NCI-H2171 treated with DMSO at 0.1 percent for 48 hours (cell line): ENCODE results near the gene SLC12A4.

ENCODE experiments used
- DNase-seq: peaks from one replicate; lab custom pipeline; 2025; lab: John Stamatoyannopoulos, UW

The SLC12A4 gene

DNA sequence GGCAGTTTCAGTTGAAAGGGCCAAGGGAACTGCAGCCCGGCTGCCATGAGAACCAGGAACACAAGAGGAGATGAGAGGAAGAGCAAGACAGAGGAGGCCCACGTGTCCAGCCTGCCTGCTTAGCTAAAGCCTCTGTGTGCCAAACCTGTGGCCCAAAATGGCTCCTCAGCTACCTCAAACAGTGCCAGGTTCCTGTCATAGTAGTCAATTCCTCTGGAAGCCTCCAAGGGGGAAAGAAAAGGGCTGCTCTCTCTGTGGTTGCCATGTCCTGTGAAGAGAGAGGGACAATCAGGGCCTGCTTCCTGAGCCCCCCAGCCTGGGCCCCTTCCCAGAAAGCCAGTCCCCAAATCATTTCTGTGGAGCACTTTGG lies 5.2 kb downstream of the SLC12A4 start:
- no peak for DNase-seq

DNA sequence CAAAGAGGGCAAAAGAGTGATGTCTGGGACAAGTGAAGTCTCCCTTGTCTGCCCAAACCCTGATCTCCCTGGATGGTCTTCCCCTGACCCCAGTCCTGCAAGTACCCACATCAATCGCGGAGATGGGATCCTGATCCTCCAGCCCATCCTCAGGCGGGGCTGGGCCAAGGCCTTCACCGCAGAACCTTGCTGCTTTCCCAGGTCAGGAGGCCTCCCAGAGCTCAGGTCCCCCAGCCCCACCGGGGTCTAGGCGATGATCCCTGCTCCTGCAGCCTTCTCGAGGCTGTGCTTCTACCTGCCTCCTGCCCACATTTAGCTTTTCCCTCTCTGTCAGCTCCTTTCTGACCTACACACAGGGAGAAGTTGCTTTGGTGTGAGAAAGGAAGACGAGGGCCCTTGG lies 6.3 kb downstream of the SLC12A4 start:
- no peak for DNase-seq

DNA sequence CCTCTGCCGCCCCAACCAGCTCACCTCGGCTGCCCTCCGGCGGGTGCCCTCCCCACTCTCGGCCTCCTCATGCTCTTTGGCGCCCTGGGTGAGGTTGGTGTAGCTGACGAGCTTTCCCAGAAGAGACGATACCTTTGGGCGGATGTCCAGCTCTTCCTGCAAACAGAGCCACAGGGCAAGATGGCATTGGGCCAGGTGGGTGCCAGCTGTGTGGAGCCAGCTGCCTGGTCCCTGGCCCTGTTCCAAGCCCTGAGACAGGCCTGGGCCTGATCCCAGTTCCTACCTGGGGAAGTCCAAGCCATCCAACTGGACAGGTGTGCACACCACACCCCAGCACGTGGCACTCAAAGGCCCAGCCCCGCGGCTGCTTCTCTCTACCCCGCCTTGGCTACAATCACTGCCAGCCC lies 6.9 kb downstream of the SLC12A4 start:
- DNase-seq = peak; percentile 74

DNA sequence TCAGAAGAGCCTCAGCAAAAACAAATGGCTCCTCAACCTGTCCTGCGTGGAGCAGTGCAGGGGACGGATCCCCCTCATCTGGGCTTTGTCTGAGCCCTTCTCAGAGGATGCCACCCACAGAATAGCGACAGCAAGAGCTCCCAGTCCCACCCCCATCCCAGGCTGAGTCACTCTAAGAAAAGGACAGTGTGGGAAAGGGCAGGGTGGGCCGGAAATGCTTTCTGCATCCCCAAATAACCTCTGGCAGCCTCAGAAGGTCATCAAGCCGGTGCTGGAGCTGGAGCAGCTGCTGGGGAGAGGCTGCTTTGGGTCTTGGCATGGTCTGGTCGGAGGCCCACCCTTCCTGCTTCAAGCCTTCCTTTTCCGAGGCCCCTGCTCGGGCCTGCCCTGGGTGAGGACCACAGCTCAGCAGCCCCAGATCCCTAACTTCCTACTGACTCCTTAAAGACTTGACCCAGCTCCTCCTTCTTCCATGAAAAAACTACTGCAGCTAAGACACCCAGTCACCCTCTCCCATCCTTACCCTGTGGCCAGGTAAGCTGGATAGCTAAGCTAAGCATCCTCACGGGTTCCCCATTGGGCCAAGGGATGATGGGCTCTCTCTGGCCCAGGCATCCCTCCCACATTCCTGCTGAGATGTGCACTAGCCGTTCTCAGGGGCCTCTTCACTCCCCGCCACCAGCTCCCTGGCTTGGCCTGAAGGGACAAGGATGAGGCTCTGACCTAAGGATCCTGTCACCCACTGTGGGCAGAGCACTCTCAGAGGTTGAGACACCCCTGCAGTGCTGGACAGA lies 8.7 kb downstream of the SLC12A4 start:
- DNase-seq = no peak

DNA sequence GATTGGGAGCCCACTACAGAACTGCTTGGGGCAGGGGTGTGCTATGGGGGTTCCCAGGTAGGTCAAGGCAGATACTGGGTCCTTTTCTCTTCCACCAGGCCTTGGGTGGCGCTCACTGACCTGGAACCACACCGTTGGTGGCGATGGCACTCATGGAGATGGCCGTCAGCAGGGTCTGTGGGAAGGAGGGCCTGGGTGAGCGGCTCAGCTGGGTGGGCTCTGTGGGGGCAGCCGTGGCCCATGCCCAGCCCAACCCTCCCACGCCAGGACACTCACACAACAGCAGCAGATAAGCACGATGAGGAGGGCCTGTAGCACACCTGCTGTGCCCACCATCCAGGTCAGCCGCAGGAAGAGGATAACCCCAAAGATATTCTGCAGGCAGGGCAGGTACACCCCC lies 10.8 kb downstream of the SLC12A4 start:
- no peak for DNase-seq

DNA sequence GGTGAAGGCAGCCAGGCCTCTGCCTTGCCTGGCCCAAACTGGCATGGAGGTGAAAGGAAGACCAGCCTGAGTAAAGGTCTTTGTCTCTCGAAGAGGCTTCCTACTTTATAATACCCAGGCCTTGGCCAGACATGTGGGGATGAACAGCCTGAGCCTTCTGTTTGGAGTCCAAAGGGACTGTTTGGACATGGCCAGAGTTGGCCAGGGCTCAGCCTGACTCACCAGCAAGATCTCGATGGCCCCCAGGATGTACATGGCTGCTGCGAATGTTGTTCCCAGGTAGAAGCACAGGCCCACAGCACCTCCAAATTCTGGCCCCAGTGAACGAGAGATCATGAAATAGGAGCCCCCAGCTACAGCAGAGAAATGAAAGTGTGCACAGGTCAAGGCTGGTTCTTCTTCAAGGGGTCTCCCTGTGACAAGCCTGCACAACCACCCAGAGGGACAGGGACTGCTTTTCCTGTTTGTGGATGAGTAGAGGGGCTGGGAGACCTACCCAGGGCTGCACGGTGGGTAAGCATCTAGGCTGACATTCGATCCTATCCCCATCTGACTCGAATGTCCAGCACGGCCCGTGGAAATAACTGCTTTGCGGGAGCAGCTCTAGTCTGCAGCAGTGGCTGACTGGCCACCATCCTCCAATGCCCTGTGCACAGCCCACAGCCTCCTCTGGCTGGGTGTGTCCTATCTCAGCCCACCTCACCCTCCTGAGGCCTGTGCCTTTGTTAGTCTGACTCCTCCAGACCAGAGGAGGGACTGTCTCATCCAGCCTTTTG lies 13.8 kb downstream of the SLC12A4 start:
- no peak for DNase-seq

DNA sequence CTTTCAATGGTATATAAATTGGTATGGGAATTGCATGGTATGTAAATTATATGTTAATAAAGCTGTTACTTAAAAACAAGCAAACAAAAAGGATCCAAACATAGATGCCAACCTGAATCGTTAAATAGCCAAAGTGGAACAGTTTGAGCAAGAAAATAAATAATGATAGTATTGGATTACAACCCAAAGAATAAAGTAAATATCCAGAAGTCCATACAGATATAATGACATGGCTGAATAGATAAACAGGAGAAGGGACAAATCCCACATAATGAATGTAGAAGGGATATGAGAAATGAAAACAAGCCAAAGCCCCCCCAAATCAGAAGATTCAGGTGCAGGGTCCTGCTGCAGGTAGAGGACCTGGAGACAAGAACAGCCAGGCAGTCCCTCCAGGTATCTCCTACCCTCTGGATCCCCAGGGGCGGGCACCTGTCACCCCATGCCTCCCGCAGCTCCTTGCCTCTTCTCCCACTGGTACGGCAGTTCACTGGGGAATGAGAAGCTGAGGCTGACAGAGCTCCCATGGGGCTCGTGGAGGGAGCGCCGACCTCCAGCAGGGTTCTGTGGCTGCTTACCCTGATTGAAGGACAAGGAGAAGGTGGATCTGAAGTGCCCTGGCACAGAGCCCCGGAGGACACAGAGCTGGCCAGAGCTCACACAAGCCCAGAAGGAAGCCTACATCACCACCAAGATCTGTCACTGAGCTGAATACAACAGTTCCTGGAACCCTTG lies 14.6 kb downstream of the SLC12A4 start:
- no peak for DNase-seq

DNA sequence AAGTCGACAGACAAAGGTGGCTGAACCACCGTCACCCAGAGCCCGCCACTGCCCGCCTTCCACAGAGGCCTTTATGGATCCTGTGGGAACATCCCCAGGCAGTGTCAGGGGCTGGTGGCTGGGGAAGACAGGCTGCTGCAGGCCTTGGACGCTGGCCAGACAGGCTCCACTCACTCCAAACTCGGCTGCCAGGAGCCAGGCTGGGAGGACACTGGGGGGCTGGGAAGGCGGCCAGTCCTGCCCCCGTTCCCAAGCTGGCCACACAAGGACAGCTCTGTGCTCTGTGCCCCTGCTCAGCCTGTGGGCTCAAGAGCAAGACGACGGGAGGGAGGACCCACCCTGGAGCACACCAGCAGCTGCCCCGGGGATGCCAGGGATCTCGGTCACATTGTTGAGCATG lies 17.0 kb downstream of the SLC12A4 start:
- no peak for DNase-seq

DNA sequence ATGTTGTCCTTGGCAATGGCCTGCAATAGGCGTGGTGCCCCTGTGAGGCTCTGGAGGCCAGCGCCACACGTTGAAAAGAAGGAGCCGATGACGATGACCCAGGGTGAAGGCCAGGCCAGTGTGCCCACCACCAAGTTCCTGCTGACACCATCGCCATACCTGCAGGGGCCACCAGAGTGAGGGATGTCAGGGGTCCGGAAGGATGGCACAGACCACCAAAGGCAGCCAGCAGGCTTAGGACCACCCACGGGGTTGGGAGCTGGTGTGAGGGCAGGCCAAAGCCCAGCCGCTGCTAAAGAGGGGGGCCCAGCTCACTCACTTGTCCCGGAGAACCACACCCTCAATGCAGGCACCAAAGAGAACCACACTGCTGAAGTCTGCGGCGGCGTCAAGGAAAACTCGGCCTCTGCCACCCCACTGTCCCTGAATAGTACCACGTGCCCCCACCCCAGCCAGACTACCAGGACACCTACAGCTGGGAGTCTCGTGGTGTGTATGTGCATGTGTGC lies 18.0 kb downstream of the SLC12A4 start:
- DNase-seq = no peak

DNA sequence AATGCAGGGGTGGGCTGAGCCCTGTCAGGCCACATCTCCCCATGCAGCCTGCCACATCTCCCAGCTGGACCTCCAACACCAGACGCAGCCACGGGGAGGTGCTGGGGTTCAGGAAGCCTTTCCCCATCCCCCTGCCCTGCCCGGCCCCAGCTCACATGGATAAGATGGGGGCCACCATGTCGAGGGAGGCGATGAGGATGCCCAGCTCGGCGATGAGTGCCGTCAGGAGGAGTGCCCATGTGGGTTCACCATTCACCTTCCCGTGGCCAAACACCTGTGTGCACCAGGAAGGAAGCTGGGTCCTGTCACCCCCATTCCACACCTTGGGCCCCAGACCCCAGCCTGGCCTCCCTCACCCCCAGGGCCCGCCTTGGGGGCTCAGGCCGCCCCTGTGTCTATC lies 18.8 kb downstream of the SLC12A4 start:
- no peak for DNase-seq

DNA sequence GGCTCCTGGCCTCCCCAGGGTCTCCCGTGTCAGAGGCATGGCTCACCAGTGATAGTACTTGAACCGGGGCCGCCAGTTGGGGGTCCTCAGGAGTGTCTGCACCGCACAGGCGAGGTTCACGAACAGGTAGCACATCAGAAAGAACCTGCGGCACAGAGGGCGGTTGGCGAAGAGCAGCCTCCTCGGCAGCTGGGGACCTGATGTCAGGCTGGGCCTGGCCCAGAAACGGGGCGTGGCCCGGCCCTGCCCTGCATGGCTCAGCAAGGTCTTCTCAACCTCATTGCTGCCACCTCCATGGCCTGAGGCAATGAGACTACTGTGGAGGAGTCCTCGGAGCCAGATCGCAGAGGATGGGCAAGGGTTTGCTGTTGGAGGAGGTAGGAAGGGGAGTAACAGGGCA lies 20.4 kb downstream of the SLC12A4 start:
- no peak for DNase-seq

DNA sequence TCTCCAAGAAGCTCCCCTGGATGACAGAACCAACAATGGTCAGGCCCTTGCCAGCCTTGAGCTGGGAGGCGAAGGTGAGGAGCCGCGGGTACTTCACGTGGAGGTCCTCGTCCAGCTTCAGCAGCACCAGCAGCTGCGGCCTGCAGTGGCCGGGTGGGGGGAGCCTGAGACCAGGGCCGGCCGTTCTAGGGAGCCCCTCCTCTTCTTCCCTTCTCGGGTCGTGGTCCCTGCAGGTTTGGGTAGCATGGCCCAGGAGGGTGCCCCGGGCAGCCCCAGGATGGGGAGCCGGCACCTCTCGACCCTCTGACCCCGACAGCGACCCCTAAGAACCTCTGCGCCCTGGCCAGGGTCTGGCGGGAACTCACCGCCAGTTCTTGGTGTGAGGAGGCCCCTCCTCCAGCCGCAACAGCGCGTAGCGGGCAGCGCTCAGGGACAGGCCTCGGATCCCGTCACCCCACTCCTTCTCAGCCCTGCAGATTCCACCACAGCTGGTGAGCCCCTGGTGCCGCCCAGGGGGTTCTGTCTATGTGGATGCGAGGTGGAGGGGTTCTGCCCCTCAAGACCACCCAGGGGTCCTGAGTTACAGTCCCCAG lies 21.4 kb downstream of the SLC12A4 start:
- DNase-seq = no peak

DNA sequence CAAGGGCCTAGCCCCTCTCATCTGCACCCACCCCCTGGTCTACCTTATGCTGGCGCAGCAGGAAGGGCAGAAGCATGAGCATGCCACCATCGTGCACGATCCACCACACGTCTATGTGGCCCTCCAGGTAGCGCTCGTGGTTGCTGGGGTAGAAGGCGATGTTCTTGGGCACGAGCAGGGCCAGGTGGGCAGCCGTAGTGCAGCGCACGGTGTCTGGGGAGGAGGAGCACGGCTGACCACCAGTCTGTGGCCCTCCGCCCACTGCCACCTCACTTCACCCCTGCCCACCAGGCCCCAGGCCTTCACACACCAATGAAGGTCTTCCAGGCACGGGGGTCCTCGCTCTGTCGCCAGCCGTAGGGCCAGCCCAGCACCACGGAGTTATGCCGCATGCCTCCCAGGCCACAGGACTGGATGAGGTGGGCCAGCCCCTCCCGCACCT lies 22.3 kb downstream of the SLC12A4 start:
- DNase-seq = no peak

DNA sequence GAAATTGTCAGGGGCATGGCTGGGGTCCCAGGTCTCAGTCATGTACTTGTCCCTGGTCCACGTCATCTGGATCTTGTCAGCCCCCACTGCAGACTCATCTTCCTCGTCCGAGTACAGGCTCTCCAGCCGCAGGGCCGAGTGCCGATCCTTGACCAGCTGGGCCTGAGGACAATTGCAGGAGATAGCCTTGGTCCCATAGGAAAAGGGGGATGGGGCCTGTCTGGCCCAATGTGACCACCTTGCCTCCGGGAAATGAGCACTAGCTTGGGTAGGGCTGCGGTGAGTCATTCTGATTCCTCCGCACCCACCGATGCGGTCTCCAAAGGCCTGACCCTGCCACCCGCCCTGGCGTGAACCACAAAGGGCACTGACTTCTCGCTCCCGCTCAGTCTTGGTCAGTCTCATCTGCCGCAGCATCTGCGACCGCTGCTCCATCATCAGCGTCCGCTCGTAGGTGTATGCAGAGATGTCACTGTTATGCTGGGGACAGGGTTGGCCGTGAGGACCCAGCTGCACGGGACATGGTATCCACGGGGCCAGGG lies 23.0 kb downstream of the SLC12A4 start:
- DNase-seq = no peak

DNA sequence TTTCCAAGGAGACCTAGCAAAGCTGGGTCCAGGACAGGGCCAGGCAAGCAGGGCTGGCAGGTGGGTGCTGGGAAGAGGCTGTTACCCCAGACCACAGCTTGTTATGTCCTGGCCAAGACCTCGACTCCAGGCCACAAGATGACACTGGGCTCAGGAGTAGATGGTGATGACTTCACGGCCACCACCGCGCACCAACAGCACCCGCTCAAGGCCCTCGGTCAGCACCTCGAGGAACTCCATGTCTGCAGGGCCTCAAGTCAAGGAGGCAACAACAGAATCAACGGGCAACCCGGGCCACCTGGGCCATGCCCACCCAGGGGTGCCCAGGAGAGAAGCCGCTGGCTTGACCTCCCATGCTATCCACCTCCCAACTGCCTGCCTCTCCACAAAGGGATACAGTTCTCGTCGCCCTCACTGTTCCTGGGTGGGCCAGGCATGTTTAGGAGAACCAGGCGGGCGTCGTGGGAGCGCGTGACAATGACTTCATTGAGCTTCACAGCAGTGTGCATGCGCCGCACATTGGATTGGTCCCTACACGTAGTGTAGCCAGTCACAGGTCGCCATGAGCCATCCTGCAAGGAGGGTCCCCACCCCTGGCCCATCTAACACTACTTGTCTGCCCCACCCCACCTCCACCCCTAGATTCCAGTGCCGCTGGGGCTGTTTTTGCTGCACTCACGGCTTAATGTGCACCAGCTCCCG lies 23.6 kb downstream of the SLC12A4 start:
- no peak for DNase-seq

DNA sequence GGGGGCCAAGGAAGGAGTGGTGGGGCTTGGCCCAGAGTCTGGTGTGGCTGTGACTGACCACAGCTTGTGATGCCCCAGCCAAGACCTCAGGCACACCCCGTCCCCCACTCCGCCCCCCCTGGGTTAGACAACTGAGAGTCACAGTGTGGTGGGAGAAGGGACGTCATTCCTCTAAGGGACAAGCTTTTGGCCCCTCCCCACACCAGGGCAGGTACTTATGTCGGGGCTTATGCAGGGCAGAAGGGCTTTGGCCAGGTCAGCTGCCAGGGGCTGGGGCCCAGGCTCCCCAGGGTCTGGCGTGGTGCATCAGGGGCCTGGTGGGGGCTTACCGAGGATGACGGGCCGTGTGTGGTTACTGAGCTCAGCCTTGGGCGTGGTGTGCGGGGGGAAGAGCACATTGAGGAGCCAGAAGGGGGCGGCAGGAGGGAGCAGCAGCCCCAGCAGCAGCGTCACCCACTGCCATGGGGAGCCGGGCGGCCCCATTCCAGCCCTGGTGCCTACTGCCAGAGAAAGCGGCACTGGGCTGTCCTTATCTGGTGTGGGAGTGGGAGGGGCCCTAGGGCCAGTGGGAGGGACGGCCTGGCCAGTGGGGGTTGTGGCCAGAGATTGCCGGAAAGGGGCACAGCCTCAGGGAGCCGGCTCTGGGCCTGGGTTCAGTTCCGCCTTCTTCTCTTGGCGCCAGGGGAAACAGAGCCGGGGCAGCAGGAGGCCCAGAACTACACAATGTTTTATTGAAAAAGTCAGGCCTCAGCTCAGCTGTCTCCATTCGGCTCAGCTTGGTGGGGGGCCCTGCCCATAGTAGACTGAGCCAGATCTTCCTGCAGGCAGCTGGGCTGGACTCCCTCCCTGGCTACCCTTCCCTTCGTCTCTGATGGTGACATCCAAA lies 24.6 kb downstream of the SLC12A4 start, which contains the start of gene LCAT:
Gene LCAT (minus strand): TSS at position 502 of the 886 bp plus-strand sequence. CDS start 19 bp downstream, at position 483.
- DNase-seq = no peak

DNA sequence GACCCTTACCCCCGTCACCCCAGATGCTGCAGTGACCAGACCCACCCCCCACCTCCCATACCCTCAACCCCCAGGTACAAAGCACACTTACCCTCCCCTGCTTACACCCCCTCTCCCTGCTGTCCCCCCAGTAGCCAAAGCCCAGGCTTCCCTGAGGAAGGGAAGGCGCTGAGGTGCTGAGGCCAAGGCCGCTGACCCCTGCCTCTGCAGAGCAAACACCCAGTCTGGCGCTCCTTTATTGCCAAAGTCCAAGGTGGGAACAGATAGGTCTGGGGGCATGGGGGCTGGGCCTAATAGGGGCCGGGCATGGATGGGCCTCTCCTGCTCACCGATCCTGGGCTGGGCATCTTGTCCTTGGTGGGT lies 25.2 kb downstream of the SLC12A4 start:
- DNase-seq = no peak

DNA sequence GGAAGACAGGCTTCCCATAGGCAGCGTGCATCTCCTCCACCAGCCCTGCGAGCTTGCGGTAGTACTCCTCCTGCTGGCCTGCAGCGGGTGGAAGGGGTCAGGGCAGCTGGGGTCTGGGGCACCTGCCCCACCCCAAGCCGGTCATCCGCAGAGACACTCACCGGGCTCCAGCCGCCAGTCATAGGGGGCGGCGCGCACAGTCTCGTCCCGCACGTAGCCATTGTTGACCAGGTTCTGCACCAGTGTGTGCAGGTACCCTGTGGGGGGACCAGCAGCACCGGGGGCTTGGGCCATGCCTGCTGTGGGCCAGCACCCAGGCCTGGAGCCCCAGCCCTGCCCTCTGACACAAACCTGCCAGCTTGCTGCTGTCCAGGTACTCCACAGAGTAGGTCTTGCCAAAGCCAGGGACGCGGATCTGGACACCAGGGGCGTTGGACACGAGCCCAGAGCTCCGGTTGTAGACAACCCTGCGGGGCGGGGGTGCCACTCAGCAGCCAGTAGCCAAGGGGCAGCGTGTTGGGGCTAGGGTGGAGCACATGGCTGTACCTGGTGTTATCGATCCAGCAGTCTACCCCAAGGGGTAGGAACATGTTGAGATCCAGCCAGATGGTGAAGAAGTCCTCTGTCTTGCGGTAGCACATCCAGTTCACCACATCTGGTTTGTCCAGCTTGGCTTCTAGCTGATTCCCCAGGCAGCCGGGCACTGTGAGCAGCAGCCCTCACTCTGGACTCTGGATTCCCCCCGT lies 25.8 kb downstream of the SLC12A4 start:
- DNase-seq = no peak

DNA sequence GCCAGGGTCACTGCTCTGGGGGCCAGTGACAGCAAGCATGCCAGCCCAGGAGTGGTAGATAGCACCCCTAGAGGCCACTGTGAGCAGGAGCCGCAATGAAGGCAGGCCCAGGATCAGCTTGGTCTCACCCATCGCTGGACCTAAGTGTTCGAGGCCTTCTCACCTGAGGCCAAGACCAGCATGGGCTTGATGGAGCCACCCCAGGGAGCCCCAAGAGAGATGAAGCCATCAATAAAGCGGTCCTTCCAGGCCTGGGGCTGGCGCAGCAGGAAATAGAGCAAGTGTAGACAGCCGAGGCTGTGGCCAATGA lies 26.3 kb downstream of the SLC12A4 start:
- peak; percentile 11 for DNase-seq
